ENCODE data around the gene RIPK4. TPM values are rescaled to one million over a fixed set of nuclear protein-coding genes. Genes with fewer than 3 reads are reported as not detected.

Gene RIPK4
- total RNA-seq (2021): 13.7 to 20.1 TPM (median 14.0 TPM) in 3 replicates
- Bru-seq, nascent RNA: percentile 81 among the genes with signal in this experiment
- long read RNA-seq, experiment 1, transcript RIPK4-201 (8 exons, 3,889 nt): major isoform, 58 of 81 reads
- long read RNA-seq, experiment 1, partial matches to known transcripts: 12 of 81 reads
- long read RNA-seq, experiment 1, other reads (novel, unspliced or antisense): 11 of 81 reads
- long read RNA-seq, experiment 2, partial matches to known transcripts: 1 of 10 reads
- long read RNA-seq, experiment 2, other reads (novel, unspliced or antisense): 5 of 10 reads
- long read RNA-seq, experiment 3: 0 reads

GRCh38 chr21:41766883-41767605 lies at the start of gene RIPK4:
TSS of gene RIPK4 (minus strand) at chr21:41767052. CDS start at chr21:41767041, 11 bp downstream.
- ATAC-seq (peak; percentile 38), DNase-seq (ENCODE audit: low spot score) (peak; percentile 90)
- Mint-ChIP-seq H3K4me3 (peak within 1 kb of the TSS; percentile 83), H3K27ac (peak within 1 kb of the TSS; percentile 55; the same call in 1 of the 2 replicates), H3K4me1 (peaks cover 77% of the 10 kb centered on the region), H3K27me3 (ENCODE audit: low read depth) (peaks cover 90% of the 10 kb centered on the region), H3K36me3 (no peaks in the 10 kb centered on the region), H3K9me3 (no peaks in the 10 kb centered on the region)
- CTCF ChIA-PET: interaction anchor here (1.2 to 14.5 kb wide), 4 partner anchors 11 to 155 kb away, joined by 3 to 207 read pairs (median 50); no protein-coding TSS in a partner anchor
- POLR2A ChIA-PET: no interaction called here
- TF ChIP-seq ATF6 (CRISPR knock-in tag; IDR thresholded peaks at IDR 0.05) (0 out of 2 replicates have a peak, but pooled peaks have one; percentile 17), ARID4B (CRISPR knock-in tag; IDR thresholded peaks at IDR 0.05; ENCODE audit: borderline replicate concordance) (0 out of 2 replicates have a peak, but pooled peaks have one; percentile 39), PRDM15 (CRISPR knock-in tag; IDR thresholded peaks at IDR 0.05) (no peak), SOX15 (CRISPR knock-in tag; IDR thresholded peaks at IDR 0.05) (no peak), SMAD3 (CRISPR knock-in tag; IDR thresholded peaks at IDR 0.05; ENCODE audit: borderline replicate concordance) (peak; percentile 73; the same call in 1 of the 2 replicates), ZNF281 (CRISPR knock-in tag; IDR thresholded peaks at IDR 0.05) (0 out of 2 replicates have a peak, but pooled peaks have one; percentile 56), TP53 (CRISPR knock-in tag; IDR thresholded peaks at IDR 0.05) (peak; percentile 32; the same call in 1 of the 2 replicates), GRHL2 (CRISPR knock-in tag; IDR thresholded peaks at IDR 0.05; ENCODE audit: insufficient replicate concordance, severe bottlenecking) (no peak), MYBL2 (CRISPR knock-in tag; IDR thresholded peaks at IDR 0.05) (0 out of 2 replicates have a peak, but pooled peaks have one; percentile 21), GABPB1 (CRISPR knock-in tag; IDR thresholded peaks at IDR 0.05) (peak; percentile 51; the same call in 1 of the 2 replicates), E2F4 (CRISPR knock-in tag; IDR thresholded peaks at IDR 0.05; ENCODE audit: borderline replicate concordance, low read depth) (no peak), CBFB (CRISPR knock-in tag; IDR thresholded peaks at IDR 0.05; ENCODE audit: low read depth) (no peak), SP1 (CRISPR knock-in tag; conservative IDR thresholded peaks at IDR 0.05) (peak; percentile 85), ZSCAN18 (CRISPR knock-in tag; IDR thresholded peaks at IDR 0.05) (no peak), ZNF416 (CRISPR knock-in tag; IDR thresholded peaks at IDR 0.05) (0 out of 2 replicates have a peak, but pooled peaks have one; percentile 80), ZNF423 (CRISPR knock-in tag; IDR thresholded peaks at IDR 0.05) (peak; percentile 81), MAX (CRISPR knock-in tag; IDR thresholded peaks at IDR 0.05) (peak; percentile 85), CREM (CRISPR knock-in tag; IDR thresholded peaks at IDR 0.05) (peak; percentile 51; the same call in 1 of the 2 replicates), ZNF219 (CRISPR knock-in tag; IDR thresholded peaks at IDR 0.05; ENCODE audit: borderline replicate concordance) (peak; percentile 37; the same call in 1 of the 2 replicates)
